ENCODE measurements around the gene DOK3. TPM values are rescaled to one million over a fixed set of nuclear protein-coding genes. Genes with fewer than 3 reads are reported as not detected.

The DOK3 gene
- total RNA-seq, 4 donors from 2014 or later = 1.5 to 4.0 (median 2.0) TPM

DNA sequence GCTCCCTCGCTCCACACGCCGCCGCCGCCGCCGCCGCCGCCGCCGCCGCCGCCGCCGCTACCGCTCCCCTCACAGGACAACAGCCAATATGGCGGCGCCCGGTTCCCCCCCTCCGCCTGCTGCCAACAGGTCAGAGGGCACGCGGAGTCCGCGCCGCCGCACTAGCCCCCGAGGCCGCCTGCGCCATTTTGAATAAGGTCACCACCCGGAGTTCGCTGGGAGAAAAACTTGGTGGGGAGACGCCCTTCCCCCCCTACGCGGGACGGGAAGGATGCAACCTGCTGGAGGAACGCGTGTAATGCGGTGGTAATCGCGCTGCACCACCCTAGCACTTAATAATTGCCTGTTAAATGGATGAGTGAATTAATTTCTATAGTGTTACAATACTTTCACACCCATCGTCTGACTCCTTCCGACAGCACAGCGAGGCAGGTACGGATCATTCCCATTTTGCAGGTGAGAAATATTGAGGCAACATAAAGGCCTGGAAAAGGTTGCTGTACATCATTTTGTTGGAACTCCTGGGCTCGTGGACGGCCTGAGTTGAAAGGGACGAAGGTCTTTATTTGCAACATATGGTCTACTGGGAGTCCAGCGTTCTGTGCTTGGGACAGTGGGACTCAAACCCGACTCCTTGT, 45.0 kb upstream of the DOK3 start, which contains the start of gene FAM193B:
TSS of gene FAM193B (minus strand) at position 90 of the 638 bp plus-strand sequence. CDS start 105 bp downstream, outside the sequence.
- TF ChIP-seq, protein P1, sequence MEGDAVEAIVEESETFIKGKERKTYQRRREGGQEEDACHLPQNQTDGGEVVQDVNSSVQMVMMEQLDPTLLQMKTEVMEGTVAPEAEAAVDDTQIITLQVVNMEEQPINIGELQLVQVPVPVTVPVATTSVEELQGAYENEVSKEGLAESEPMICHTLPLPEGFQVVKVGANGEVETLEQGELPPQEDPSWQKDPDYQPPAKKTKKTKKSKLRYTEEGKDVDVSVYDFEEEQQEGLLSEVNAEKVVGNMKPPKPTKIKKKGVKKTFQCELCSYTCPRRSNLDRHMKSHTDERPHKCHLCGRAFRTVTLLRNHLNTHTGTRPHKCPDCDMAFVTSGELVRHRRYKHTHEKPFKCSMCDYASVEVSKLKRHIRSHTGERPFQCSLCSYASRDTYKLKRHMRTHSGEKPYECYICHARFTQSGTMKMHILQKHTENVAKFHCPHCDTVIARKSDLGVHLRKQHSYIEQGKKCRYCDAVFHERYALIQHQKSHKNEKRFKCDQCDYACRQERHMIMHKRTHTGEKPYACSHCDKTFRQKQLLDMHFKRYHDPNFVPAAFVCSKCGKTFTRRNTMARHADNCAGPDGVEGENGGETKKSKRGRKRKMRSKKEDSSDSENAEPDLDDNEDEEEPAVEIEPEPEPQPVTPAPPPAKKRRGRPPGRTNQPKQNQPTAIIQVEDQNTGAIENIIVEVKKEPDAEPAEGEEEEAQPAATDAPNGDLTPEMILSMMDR (IDR thresholded peaks at IDR 0.05) = no peak
- TF ChIP-seq POLR2A (IDR thresholded peaks at IDR 0.05) = no peak
- WGBS, 2 donors = 8 to 22% methylated on average over 20 to 47 of the region's 49 CpGs
- peak; percentile 90 to 99 for DNase-seq (ENCODE audit: low spot score in 2 of 2)
- intact Hi-C loops (cut with DNase I; ENCODE audit: low total_unique reads) = loop anchor here (5.0 kb wide), 1 partner anchor 578 kb away; the partner anchor contains the start of gene RMND5B
- H3K4me3 ChIP-seq (ENCODE audit: low read depth, poor library complexity, severe bottlenecking) = peak within 1 kb of the TSS; percentile 73

GRCh38 chr5:177553671-177554429, 44.2 kb upstream of the DOK3 start:
- peak; percentile 30 to 92 for DNase-seq (ENCODE audit: low spot score in 2 of 2)
- intact Hi-C loops (cut with DNase I; ENCODE audit: low total_unique reads) = no loop called here
- TF ChIP-seq, protein P1 (IDR thresholded peaks at IDR 0.05) = no peak
- TF ChIP-seq POLR2A (IDR thresholded peaks at IDR 0.05) = no peak
- H3K4me3 ChIP-seq (ENCODE audit: low read depth, poor library complexity, severe bottlenecking) = peak overlapping the region; percentile 73
- 0 to 1% methylated on average over 35 to 37 of the region's 72 CpGs for WGBS, 2 donors

DNA sequence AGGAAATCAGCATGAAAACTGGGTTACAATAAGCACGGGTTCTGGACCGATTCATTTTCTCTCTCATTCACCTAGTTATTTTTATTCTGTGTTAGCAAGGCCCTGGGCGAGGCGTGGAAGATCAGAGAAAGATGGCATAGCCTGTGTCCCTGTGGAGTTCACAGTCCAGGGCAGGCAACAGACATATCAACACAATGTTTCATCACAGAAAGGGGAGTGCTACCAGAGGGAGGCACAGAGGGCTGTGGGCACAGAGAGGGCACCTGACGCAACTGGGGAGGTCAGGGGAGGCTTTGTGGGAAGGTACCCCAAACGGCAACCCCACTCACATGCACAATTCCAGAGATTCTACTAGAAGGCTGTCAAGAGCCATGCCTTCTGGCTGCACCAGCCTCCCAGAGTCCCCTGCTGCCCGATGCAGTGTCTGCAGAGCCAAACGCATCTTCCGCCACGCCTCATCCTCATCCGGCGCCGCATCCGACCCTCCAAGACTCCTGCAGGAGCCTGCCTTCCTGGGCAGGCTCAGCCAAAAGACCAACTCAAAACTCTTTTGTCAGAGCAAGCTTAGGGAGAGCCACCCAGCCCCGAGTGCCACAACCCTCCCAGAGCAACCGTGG, 43.3 kb upstream of the DOK3 start:
- no peak for DNase-seq (ENCODE audit: low spot score in 2 of 2)
- H3K4me3 ChIP-seq (ENCODE audit: low read depth, poor library complexity, severe bottlenecking) = peak overlapping the region; percentile 73
- TF ChIP-seq, protein P1 (IDR thresholded peaks at IDR 0.05) = no peak
- TF ChIP-seq POLR2A (IDR thresholded peaks at IDR 0.05) = no peak
- 34 to 42% methylated on average over 16 of the region's 16 CpGs for WGBS, 2 donors
- intact Hi-C loops (cut with DNase I; ENCODE audit: low total_unique reads) = no loop called here

DNA sequence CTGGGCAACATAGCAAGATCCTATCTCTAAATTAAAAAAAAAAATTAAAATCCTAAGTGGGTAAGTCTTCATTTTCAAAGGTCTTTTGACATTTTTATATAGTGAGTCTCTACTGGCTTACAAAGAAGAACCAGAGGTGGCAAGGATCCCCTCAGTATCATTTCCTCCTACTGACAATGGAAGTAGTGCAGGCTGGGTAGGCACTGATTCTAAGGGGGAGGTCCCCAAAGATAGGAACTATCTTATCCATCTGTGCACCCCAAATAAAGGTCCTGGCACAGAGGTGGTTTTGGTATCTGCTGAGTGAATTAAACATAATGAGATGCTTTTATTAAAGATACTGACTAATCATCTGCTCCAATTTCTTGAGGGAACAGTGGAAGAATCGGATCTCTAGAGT, 40.5 kb upstream of the DOK3 start:
- intact Hi-C loops (cut with DNase I; ENCODE audit: low total_unique reads) = no loop called here
- DNase-seq (ENCODE audit: low spot score in 2 of 2) = no peak
- no peak for TF ChIP-seq POLR2A (IDR thresholded peaks at IDR 0.05)
- TF ChIP-seq, protein P1 (IDR thresholded peaks at IDR 0.05) = no peak
- 62 to 84% methylated on average over 1 of the region's 1 CpG for WGBS, 2 donors
- H3K4me3 ChIP-seq (ENCODE audit: low read depth, poor library complexity, severe bottlenecking) = no peak overlapping the region

DNA sequence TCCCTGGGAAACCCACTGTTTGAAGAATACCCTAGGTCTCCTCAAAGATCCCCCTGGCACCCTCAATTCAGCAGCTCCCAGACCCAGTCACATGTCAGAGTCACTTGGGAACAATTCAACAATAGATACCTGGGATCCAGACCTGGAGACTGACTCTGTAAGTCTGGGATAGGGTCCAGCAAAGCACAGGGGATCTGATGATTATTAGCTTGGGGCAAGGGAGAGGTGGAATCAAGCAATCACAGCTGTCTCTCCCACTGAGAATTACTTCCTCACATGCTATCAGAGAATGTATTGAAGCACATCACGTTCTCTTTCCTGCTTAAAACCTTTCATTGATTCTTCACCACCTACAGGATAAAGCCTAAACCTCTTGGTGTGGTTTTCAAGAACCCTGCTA, 38.9 kb upstream of the DOK3 start:
- H3K4me3 ChIP-seq (ENCODE audit: low read depth, poor library complexity, severe bottlenecking) = no peak overlapping the region
- intact Hi-C loops (cut with DNase I; ENCODE audit: low total_unique reads) = no loop called here
- no peak for DNase-seq (ENCODE audit: low spot score in 2 of 2)
- TF ChIP-seq, protein P1 (IDR thresholded peaks at IDR 0.05) = no peak
- TF ChIP-seq POLR2A (IDR thresholded peaks at IDR 0.05) = no peak
- 33 to 59% methylated on average over 1 of the region's 1 CpG for WGBS, 2 donors

Measured in lower leg skin (tissue), 4 donors.